Prostate gland (tissue), 2 donors: ENCODE results near the gene SLC25A23.

Experiments used
- POLR2A ChIP-seq: fragments of 450-650 bp; IDR thresholded peaks from one replicate; pipeline ENCODE4 v1.6.1; 2016; ENCODE audit warnings: antibody characterized with exemption, mild to moderate bottlenecking
- POLR2AphosphoS5 ChIP-seq: sonication (generic); formaldehyde crosslinking; IDR thresholded peaks from one replicate; pipeline ENCODE4 v1.6.1; 2017; ENCODE audit warnings: antibody characterized with exemption
- TF ChIP-seq, protein P1 (sequence below), 4 experiments: fragments of 200-600 bp in 2 of 4; fragments of 450-650 bp in 2 of 4; sonication (generic) in 2 of 4; IDR thresholded peaks; 1 replicate in 3 of 4; 2 replicates in 1 of 4; pipeline ENCODE4 v1.5.1; 2016 to 2019; ENCODE audit warnings: antibody characterized with exemption in 4 of 4, mild to moderate bottlenecking in 2 of 4, moderate library complexity in 2 of 4

DNA sequence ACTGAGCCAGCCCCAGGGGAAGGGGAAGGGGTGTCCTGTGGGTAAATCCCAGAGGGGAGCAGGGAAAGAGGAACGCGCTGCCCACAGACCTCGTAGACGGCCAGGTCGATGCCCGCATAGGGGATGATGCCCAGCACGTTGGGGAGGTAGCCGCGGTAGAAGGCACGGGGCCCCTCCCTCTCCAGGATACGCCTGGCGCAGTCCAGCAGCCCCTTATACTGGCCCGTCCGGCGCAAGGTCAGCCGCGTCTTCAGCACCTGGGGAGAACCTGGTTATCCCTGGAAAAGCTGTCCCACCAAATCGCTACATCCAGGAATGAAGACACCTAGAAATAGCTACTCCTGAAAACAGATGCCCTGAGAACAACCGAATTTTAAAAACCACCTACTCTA lies 7.4 kb downstream of the SLC25A23 start:
- no peak for TF ChIP-seq POLR2A
- TF ChIP-seq, protein P1, sequence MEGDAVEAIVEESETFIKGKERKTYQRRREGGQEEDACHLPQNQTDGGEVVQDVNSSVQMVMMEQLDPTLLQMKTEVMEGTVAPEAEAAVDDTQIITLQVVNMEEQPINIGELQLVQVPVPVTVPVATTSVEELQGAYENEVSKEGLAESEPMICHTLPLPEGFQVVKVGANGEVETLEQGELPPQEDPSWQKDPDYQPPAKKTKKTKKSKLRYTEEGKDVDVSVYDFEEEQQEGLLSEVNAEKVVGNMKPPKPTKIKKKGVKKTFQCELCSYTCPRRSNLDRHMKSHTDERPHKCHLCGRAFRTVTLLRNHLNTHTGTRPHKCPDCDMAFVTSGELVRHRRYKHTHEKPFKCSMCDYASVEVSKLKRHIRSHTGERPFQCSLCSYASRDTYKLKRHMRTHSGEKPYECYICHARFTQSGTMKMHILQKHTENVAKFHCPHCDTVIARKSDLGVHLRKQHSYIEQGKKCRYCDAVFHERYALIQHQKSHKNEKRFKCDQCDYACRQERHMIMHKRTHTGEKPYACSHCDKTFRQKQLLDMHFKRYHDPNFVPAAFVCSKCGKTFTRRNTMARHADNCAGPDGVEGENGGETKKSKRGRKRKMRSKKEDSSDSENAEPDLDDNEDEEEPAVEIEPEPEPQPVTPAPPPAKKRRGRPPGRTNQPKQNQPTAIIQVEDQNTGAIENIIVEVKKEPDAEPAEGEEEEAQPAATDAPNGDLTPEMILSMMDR (IDR thresholded peaks at IDR 0.05), result no peak
- TF ChIP-seq POLR2AphosphoS5, result no peak
